OCI-LY3 (cell line): ENCODE data around the gene ILRUN.

Experiments used
- CTCF ChIP-seq: fragments of 200-600, 300-600 bp; sonication (generic); IDR thresholded peaks from 2 replicates; pipeline ENCODE4 v1.5.1; 2014; ENCODE audit warnings: antibody characterized with exemption, low read length, low read depth
- EZH2phosphoT487 ChIP-seq: fragments of 200-600 bp; shearing (Covaris generic); IDR thresholded peaks from 2 replicates; pipeline ENCODE4 v1.6.1; 2018; ENCODE audit warnings: antibody characterized with exemption, mixed run types, low read depth

GRCh38 chr6:34665019-34665418, 31.5 kb downstream of the ILRUN start:
- TF ChIP-seq CTCF: no peak
- no peak for TF ChIP-seq EZH2phosphoT487
